HS-5 (cell line): ENCODE data around the gene DST.
A peak's percentile ranks its signal among the peaks of the same experiment; 100 is the strongest.

ENCODE experiments used
- DNase-seq: peaks from one replicate; pipeline ENCODE4 v3.0.0-alpha.2; 2012; ENCODE audit warnings: low read depth

The DST gene

GRCh38 chr6:56620229-56620868 is 22.3 kb downstream of the DST start:
- DNase-seq = no peak

- DNase-seq = no peak
Observed at GRCh38 chr6:56618050-56618449, 24.6 kb downstream of the DST start.

- no peak for DNase-seq
Observed at GRCh38 chr6:56616967-56617366, 25.7 kb downstream of the DST start.

GRCh38 chr6:56613247-56613851 is 29.3 kb downstream of the DST start:
- DNase-seq = no peak

GRCh38 chr6:56608332-56608731 is 34.4 kb downstream of the DST start:
- no peak for DNase-seq

- no peak for DNase-seq
Observed at GRCh38 chr6:56607111-56607752, 35.5 kb downstream of the DST start.

- DNase-seq = no peak
Observed at GRCh38 chr6:56605435-56605834, 37.3 kb downstream of the DST start.

- DNase-seq = no peak
Observed at GRCh38 chr6:56604186-56604585, 38.5 kb downstream of the DST start.

GRCh38 chr6:56601390-56601789 is 41.3 kb downstream of the DST start:
- DNase-seq = no peak

- peak; percentile 20 for DNase-seq
Observed at GRCh38 chr6:56595490-56596122, 47.1 kb downstream of the DST start.

- no peak for DNase-seq
Observed at GRCh38 chr6:56594699-56595098, 48.0 kb downstream of the DST start.

GRCh38 chr6:56593801-56594318 is 48.8 kb downstream of the DST start:
- DNase-seq = no peak

GRCh38 chr6:56582236-56582635 is 60.5 kb downstream of the DST start:
- DNase-seq = no peak

GRCh38 chr6:56581296-56581925 is 61.3 kb downstream of the DST start:
- no peak for DNase-seq

GRCh38 chr6:56580271-56580670 is 62.4 kb downstream of the DST start:
- DNase-seq = no peak

GRCh38 chr6:56579155-56579851 is 63.4 kb downstream of the DST start:
- DNase-seq = no peak

- DNase-seq = no peak
Observed at GRCh38 chr6:56575736-56576135, 67.0 kb downstream of the DST start.

GRCh38 chr6:56574292-56574691 is 68.4 kb downstream of the DST start:
- no peak for DNase-seq

- DNase-seq = no peak
Observed at GRCh38 chr6:56573624-56574023, 69.1 kb downstream of the DST start.

GRCh38 chr6:56572788-56573471 is 69.8 kb downstream of the DST start:
- no peak for DNase-seq

- DNase-seq = no peak
Observed at GRCh38 chr6:56571605-56572004, 71.1 kb downstream of the DST start.
